Tibial artery (tissue), 4 donors: ENCODE results near the gene LAMA2.
"Not testable (repeated sequence)": the region's sequence is repeated elsewhere in the genome, so short reads cannot be mapped to it uniquely, and the experiment has no call there.

ENCODE experiments used
- DNase-seq, 2 donors: peaks; one replicate each; pipeline ENCODE4 v3.0.0-alpha.2; 2019
- H3K27ac ChIP-seq, 2 donors: fragments of 200-600 bp; sonication (generic) in 1 of 2; 1 replicate in 1 of 2; 2 replicates in 1 of 2; pipeline ENCODE4 v1.5.1; 2018 to 2019; ENCODE audit warnings: mild to moderate bottlenecking in 1 of 2
- H3K27me3 ChIP-seq, 2 donors: fragments of 200-600 bp; sonication (generic) in 1 of 2; one replicate each; pipeline versions ENCODE4 v1.5.1 to v1.6.0; 2016 to 2019
- H3K36me3 ChIP-seq, 3 donors: fragments of 200-600 bp; sonication (generic) in 2 of 3; one replicate each; pipeline ENCODE4 v1.5.1; 2016 to 2019; ENCODE audit warnings: mild to moderate bottlenecking in 2 of 3
- H3K4me1 ChIP-seq, 4 donors: fragments of 200-600 bp; sonication (generic) in 2 of 4; 1 replicate in 3 of 4; 2 replicates in 1 of 4; pipeline ENCODE4 v1.5.1; 2016 to 2019
- H3K4me3 ChIP-seq, 2 donors: fragments of 200-600 bp; sonication (generic) in 1 of 2; 1 replicate in 1 of 2; 2 replicates in 1 of 2; pipeline ENCODE4 v1.5.1; 2018 to 2019; ENCODE audit warnings: mild to moderate bottlenecking in 2 of 2
- H3K9me3 ChIP-seq, 3 donors: fragments of 200-600 bp; sonication (generic) in 1 of 3; one replicate each; pipeline ENCODE4 v1.5.1; 2016 to 2019
- CTCF ChIP-seq, 2 experiments: fragments of 200-600 bp in 1 of 2; fragments of 450-650 bp in 1 of 2; IDR thresholded peaks; one replicate each; pipeline ENCODE4 v1.5.1; 2017 to 2019; ENCODE audit warnings: antibody characterized with exemption in 2 of 2, mild to moderate bottlenecking in 1 of 2, moderate library complexity in 1 of 2
- intact Hi-C: fragments of 100-400 bp; cut with DNase I; formaldehyde crosslinking; loops from one replicate; pipeline ENCODE4 v1.15.0; 2023; ENCODE audit warnings: low total_unique reads

LAMA2 gene

GRCh38 chr6:129073051-129073450, 190.1 kb downstream of the LAMA2 start:
- no peaks in the 10 kb centered on the region for H3K36me3 ChIP-seq

GRCh38 chr6:129073691-129074395, 190.9 kb downstream of the LAMA2 start:
- DNase-seq: no peak
- no peak for TF ChIP-seq CTCF (IDR thresholded peaks at IDR 0.05)
- Histone ChIP-seq H3K9me3 (no peaks in the 10 kb centered on the region), H3K4me1 (no peaks in the 10 kb centered on the region), H3K36me3 (no peaks in the 10 kb centered on the region), H3K4me3 (no peak overlapping the region), H3K27ac (peak overlapping the region in 1 of 2 donors; percentile 33), H3K27me3 (no peaks in the 10 kb centered on the region)
- intact Hi-C loops: no loop called here

More at GRCh38 chr6:129073051-129073450, 190.1 kb downstream of the LAMA2 start:
- Histone ChIP-seq H3K27me3 (no peaks in the 10 kb centered on the region), H3K27ac (peak overlapping the region in 1 of 2 donors; percentile 23), H3K9me3 (no peaks in the 10 kb centered on the region), H3K4me3 (no peak overlapping the region), H3K4me1 (no peaks in the 10 kb centered on the region)
- DNase-seq: no peak
- intact Hi-C loops: no loop called here
- TF ChIP-seq CTCF (IDR thresholded peaks at IDR 0.05): no peak

GRCh38 chr6:129084406-129084805, 201.5 kb downstream of the LAMA2 start:
- DNase-seq: no peak
- no peak for TF ChIP-seq CTCF (IDR thresholded peaks at IDR 0.05)
- H3K27ac ChIP-seq: no peak overlapping the region
- H3K4me1 ChIP-seq: no peaks in the 10 kb centered on the region
- H3K4me3 ChIP-seq: no peak overlapping the region
- intact Hi-C loops: no loop called here
- H3K9me3 ChIP-seq: no peaks in the 10 kb centered on the region
- H3K36me3 ChIP-seq: no peaks in the 10 kb centered on the region
- no peaks in the 10 kb centered on the region for H3K27me3 ChIP-seq

GRCh38 chr6:129088481-129088880, 205.5 kb downstream of the LAMA2 start:
- H3K9me3 ChIP-seq, H3K4me3 ChIP-seq, H3K27me3 ChIP-seq, H3K4me1 ChIP-seq, DNase-seq, H3K27ac ChIP-seq, intact Hi-C loops, H3K36me3 ChIP-seq: not testable (repeated sequence)

GRCh38 chr6:129089357-129089756, 206.4 kb downstream of the LAMA2 start:
- intact Hi-C loops: no loop called here
- H3K9me3 ChIP-seq: no peaks in the 10 kb centered on the region
- no peaks in the 10 kb centered on the region for H3K27me3 ChIP-seq
- no peaks in the 10 kb centered on the region for H3K36me3 ChIP-seq
- H3K4me1 ChIP-seq: no peaks in the 10 kb centered on the region
- no peak for DNase-seq
- H3K27ac ChIP-seq: no peak overlapping the region
- no peak for TF ChIP-seq CTCF (IDR thresholded peaks at IDR 0.05)
- no peak overlapping the region for H3K4me3 ChIP-seq

GRCh38 chr6:129094147-129094546, 211.2 kb downstream of the LAMA2 start:
- H3K27ac ChIP-seq: no peak overlapping the region
- intact Hi-C loops: no loop called here

More at GRCh38 chr6:129094147-129094546, 211.2 kb downstream of the LAMA2 start:
- Histone ChIP-seq H3K4me3 (no peak overlapping the region), H3K9me3 (no peaks in the 10 kb centered on the region), H3K27me3 (no peaks in the 10 kb centered on the region), H3K36me3 (peaks cover 0 to 9% (median 0%) of the 10 kb centered on the region in 3 donors), H3K4me1 (no peaks in the 10 kb centered on the region)
- no peak for DNase-seq
- no peak for TF ChIP-seq CTCF (IDR thresholded peaks at IDR 0.05)
